VCaP (cell line): ENCODE measurements around the gene ZBTB43.
A peak's percentile ranks its signal among the peaks of the same experiment; 100 is the strongest.
"Not testable (repeated sequence)": the region's sequence is repeated elsewhere in the genome, so short reads cannot be mapped to it uniquely, and the experiment has no call there.

Experiments
- H3K27ac ChIP-seq: fragments of 450-650 bp; 2 replicates; pipeline ENCODE4 v1.5.1; 2017
- CTCF ChIP-seq: fragments of 450-650 bp; conservative IDR thresholded peaks from 2 replicates; pipeline ENCODE4 v1.5.1; 2017; ENCODE audit warnings: mild to moderate bottlenecking, moderate library complexity

The ZBTB43 gene

GRCh38 chr9:126805554-126806262 is 868 bp downstream of the ZBTB43 start:
- no peak for TF ChIP-seq CTCF
- H3K27ac ChIP-seq: peak overlapping the region; percentile 87

- no peak for TF ChIP-seq CTCF
- peak overlapping the region; percentile 87 for H3K27ac ChIP-seq
Measured at GRCh38 chr9:126806336-126806735, 1.5 kb downstream of the ZBTB43 start.

- no peak overlapping the region; the same call in 1 of the 2 replicates for H3K27ac ChIP-seq
- TF ChIP-seq CTCF: no peak
Measured at GRCh38 chr9:126809068-126809467, 4.2 kb downstream of the ZBTB43 start.

- H3K27ac ChIP-seq: peak overlapping the region; percentile 27; the same call in 1 of the 2 replicates
Measured at GRCh38 chr9:126810221-126810620, 5.4 kb downstream of the ZBTB43 start.

GRCh38 chr9:126813072-126813471 is 8.2 kb downstream of the ZBTB43 start:
- H3K27ac ChIP-seq: no peak overlapping the region
- no peak for TF ChIP-seq CTCF

GRCh38 chr9:126814091-126814490 is 9.3 kb downstream of the ZBTB43 start:
- no peak overlapping the region; the same call in 1 of the 2 replicates for H3K27ac ChIP-seq
- no peak for TF ChIP-seq CTCF

- H3K27ac ChIP-seq: not testable (repeated sequence)
Measured at GRCh38 chr9:126817615-126818014, 12.8 kb downstream of the ZBTB43 start.

GRCh38 chr9:126818482-126818881 is 13.6 kb downstream of the ZBTB43 start:
- no peak overlapping the region for H3K27ac ChIP-seq
- TF ChIP-seq CTCF: no peak
